Measurements from ENCODE around the gene SLC66A3.

The SLC66A3 gene

GRCh38 chr2:11132036-11132671, 23.1 kb upstream of the SLC66A3 start:
- no peaks in the 10 kb centered on the region for H3K36me3 Mint-ChIP-seq (ENCODE audit: low read depth)
- TF ChIP-seq, protein P1, sequence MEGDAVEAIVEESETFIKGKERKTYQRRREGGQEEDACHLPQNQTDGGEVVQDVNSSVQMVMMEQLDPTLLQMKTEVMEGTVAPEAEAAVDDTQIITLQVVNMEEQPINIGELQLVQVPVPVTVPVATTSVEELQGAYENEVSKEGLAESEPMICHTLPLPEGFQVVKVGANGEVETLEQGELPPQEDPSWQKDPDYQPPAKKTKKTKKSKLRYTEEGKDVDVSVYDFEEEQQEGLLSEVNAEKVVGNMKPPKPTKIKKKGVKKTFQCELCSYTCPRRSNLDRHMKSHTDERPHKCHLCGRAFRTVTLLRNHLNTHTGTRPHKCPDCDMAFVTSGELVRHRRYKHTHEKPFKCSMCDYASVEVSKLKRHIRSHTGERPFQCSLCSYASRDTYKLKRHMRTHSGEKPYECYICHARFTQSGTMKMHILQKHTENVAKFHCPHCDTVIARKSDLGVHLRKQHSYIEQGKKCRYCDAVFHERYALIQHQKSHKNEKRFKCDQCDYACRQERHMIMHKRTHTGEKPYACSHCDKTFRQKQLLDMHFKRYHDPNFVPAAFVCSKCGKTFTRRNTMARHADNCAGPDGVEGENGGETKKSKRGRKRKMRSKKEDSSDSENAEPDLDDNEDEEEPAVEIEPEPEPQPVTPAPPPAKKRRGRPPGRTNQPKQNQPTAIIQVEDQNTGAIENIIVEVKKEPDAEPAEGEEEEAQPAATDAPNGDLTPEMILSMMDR (IDR thresholded peaks at IDR 0.05; ENCODE audit: unreplicated experiment in 3 of 3), result no peak
- no peaks in the 10 kb centered on the region for H3K9me3 Mint-ChIP-seq
- peaks cover 6% of the 10 kb centered on the region for H3K27me3 Mint-ChIP-seq (ENCODE audit: low read depth)
- peak overlapping the region; percentile 62 to 89 (median 65) for H3K27ac Mint-ChIP-seq
- H3K4me3 Mint-ChIP-seq, result peak overlapping the region; percentile 84 to 89 (median 88)
- H3K4me1 Mint-ChIP-seq, result peaks cover 29% of the 10 kb centered on the region

DNA sequence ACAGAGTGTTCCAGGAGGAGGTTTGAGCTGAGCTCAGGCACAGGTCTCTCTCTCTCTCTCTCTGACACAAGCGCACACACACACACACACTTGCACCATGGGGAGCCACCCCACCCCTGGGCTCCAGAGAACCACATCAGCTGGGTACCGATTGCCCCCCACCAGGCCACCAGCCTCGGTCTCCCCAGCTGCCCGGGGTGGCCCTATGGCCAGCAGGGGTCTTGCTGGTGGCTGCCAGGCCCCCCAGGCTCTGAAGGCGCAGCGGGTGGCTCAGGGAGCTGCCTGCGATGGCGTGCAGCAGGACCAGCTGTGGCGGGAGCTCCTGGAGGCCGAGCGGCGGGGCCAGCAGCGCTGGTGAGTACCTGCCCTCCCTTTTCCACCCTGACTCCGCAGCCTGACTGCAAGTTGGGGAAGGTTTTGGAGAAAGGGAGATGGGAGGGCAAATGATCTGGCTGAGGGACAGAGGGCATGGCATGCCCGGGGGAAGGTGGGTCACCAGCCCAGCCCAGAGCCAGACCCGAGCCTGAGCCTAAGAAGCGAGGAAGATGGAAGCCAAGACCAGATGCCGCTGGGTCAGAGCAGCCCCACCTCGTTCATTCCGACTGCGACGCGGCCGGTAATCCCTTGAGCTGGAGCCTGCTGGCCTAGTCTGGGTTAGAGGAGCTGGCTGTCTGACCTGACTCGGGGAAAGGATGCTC, 21.9 kb upstream of the SLC66A3 start:
- TF ChIP-seq, protein P1 (IDR thresholded peaks at IDR 0.05; ENCODE audit: unreplicated experiment in 3 of 3), result no peak
- peak overlapping the region; percentile 62 to 89 (median 65) for H3K27ac Mint-ChIP-seq
- peak overlapping the region; percentile 84 to 89 (median 88) for H3K4me3 Mint-ChIP-seq
- H3K27me3 Mint-ChIP-seq (ENCODE audit: low read depth), result peaks cover 6% of the 10 kb centered on the region
- peaks cover 29% of the 10 kb centered on the region for H3K4me1 Mint-ChIP-seq
- H3K9me3 Mint-ChIP-seq, result no peaks in the 10 kb centered on the region
- no peaks in the 10 kb centered on the region for H3K36me3 Mint-ChIP-seq (ENCODE audit: low read depth)

GRCh38 chr2:11133936-11134320, 21.3 kb upstream of the SLC66A3 start:
- H3K36me3 Mint-ChIP-seq (ENCODE audit: low read depth), result no peaks in the 10 kb centered on the region
- H3K27me3 Mint-ChIP-seq (ENCODE audit: low read depth), result peaks cover 6% of the 10 kb centered on the region
- peak overlapping the region; percentile 10 to 42 (median 12) for H3K27ac Mint-ChIP-seq
- H3K4me3 Mint-ChIP-seq, result peak overlapping the region; percentile 41 to 65 (median 46)
- H3K4me1 Mint-ChIP-seq, result peaks cover 29% of the 10 kb centered on the region
- H3K9me3 Mint-ChIP-seq, result no peaks in the 10 kb centered on the region
- TF ChIP-seq, protein P1 (IDR thresholded peaks at IDR 0.05; ENCODE audit: unreplicated experiment in 3 of 3), result no peak

- peak overlapping the region in 2 of 3 experiments; percentile 48 to 65 for H3K4me3 Mint-ChIP-seq
- H3K9me3 Mint-ChIP-seq, result no peaks in the 10 kb centered on the region
- TF ChIP-seq, protein P1 (IDR thresholded peaks at IDR 0.05; ENCODE audit: unreplicated experiment in 3 of 3), result no peak
- peak overlapping the region in 1 of 3 experiments; percentile 10 for H3K27ac Mint-ChIP-seq
- H3K27me3 Mint-ChIP-seq (ENCODE audit: low read depth), result peaks cover 6% of the 10 kb centered on the region
- peaks cover 29% of the 10 kb centered on the region for H3K4me1 Mint-ChIP-seq
- no peaks in the 10 kb centered on the region for H3K36me3 Mint-ChIP-seq (ENCODE audit: low read depth)
Observed at GRCh38 chr2:11134349-11134748, 20.9 kb upstream of the SLC66A3 start.

GRCh38 chr2:11140492-11140891, 14.8 kb upstream of the SLC66A3 start:
- Mint-ChIP-seq H3K9me3 (peaks cover 3% of the 10 kb centered on the region), H3K27ac (no peak overlapping the region)
- TF ChIP-seq, protein P1 (IDR thresholded peaks at IDR 0.05; ENCODE audit: unreplicated experiment in 3 of 3), result no peak

More at GRCh38 chr2:11140492-11140891, 14.8 kb upstream of the SLC66A3 start:
- no peak overlapping the region for H3K4me3 Mint-ChIP-seq
- H3K4me1 Mint-ChIP-seq, result peaks cover 7% of the 10 kb centered on the region
- peaks cover 12% of the 10 kb centered on the region for H3K27me3 Mint-ChIP-seq (ENCODE audit: low read depth)
- no peaks in the 10 kb centered on the region for H3K36me3 Mint-ChIP-seq (ENCODE audit: low read depth)
